NK-92 (cell line): ENCODE results near the gene KIR3DL3.
"Not testable (repeated sequence)": the region's sequence is repeated elsewhere in the genome, so short reads cannot be mapped to it uniquely, and the experiment has no call there.

ENCODE experiments used
- DNase-seq: peaks from one replicate; lab custom pipeline; 2025; ENCODE audit not compliant: unreplicated experiment; lab: John Stamatoyannopoulos, UW

The KIR3DL3 gene

GRCh38 chr19:54729416-54730188, 5.4 kb downstream of the KIR3DL3 start:
- DNase-seq = no peak

GRCh38 chr19:54731191-54731590, 6.9 kb downstream of the KIR3DL3 start:
- no peak for DNase-seq

- DNase-seq = not testable (repeated sequence)
Observed at GRCh38 chr19:54738306-54738705, 14.1 kb downstream of the KIR3DL3 start, which contains the start of gene KIR2DL3. Gene KIR2DL3 (plus strand): TSS chr19:54738513. CDS start chr19:54738546, 33 bp downstream.

- DNase-seq = no peak
Observed at GRCh38 chr19:54738715-54739114, 14.5 kb downstream of the KIR3DL3 start.

GRCh38 chr19:54739587-54740497, 15.6 kb downstream of the KIR3DL3 start:
- DNase-seq = no peak

- not testable (repeated sequence) for DNase-seq
Observed at GRCh38 chr19:54741950-54742349, 17.7 kb downstream of the KIR3DL3 start.

GRCh38 chr19:54744080-54744479, 19.8 kb downstream of the KIR3DL3 start:
- DNase-seq = not testable (repeated sequence)

- DNase-seq = not testable (repeated sequence)
Observed at GRCh38 chr19:54747614-54748322, 23.5 kb downstream of the KIR3DL3 start.

- DNase-seq = not testable (repeated sequence)
Observed at GRCh38 chr19:54750276-54750675, 26.0 kb downstream of the KIR3DL3 start.

GRCh38 chr19:54756204-54757110, 32.2 kb downstream of the KIR3DL3 start:
- DNase-seq = not testable (repeated sequence)

- not testable (repeated sequence) for DNase-seq
Observed at GRCh38 chr19:54758577-54758976, 34.3 kb downstream of the KIR3DL3 start.

GRCh38 chr19:54764219-54764618, 40.0 kb downstream of the KIR3DL3 start:
- not testable (repeated sequence) for DNase-seq

- not testable (repeated sequence) for DNase-seq
Observed at GRCh38 chr19:54766464-54766863, 42.2 kb downstream of the KIR3DL3 start.

- DNase-seq = not testable (repeated sequence)
Observed at GRCh38 chr19:54769646-54770045, 45.4 kb downstream of the KIR3DL3 start, which contains the start of gene KIR2DL1. Gene KIR2DL1 (plus strand): TSS chr19:54769793. CDS start chr19:54769851, 58 bp downstream.

GRCh38 chr19:54770511-54770910, 46.3 kb downstream of the KIR3DL3 start:
- not testable (repeated sequence) for DNase-seq

- not testable (repeated sequence) for DNase-seq
Observed at GRCh38 chr19:54771018-54771960, 47.0 kb downstream of the KIR3DL3 start.

GRCh38 chr19:54772666-54773065, 48.4 kb downstream of the KIR3DL3 start:
- DNase-seq = not testable (repeated sequence)

GRCh38 chr19:54775095-54775815, 51.0 kb downstream of the KIR3DL3 start:
- not testable (repeated sequence) for DNase-seq
